IMR-90 (cell line): ENCODE measurements around the gene ATP2C2. TPM values are rescaled to one million over a fixed set of nuclear protein-coding genes. Genes with fewer than 3 reads are reported as not detected.

ENCODE experiments used
- ATAC-seq: fragments of 200-7000 bp; cut with Tn5 transposase; 2 replicates; pipeline ENCODE4 v1.9.1; 2020; ENCODE audit warnings: low read depth, mild to moderate bottlenecking, moderate library complexity
- BruUV-seq: library from RNA; stranded (reverse); fragments of 400-500 nt; replicated peaks from 2 replicates; lab custom pipeline; 2021; lab: Mats Ljungman, UMichigan
- CTCF ChIA-PET: fragments of 300-600 bp; formaldehyde crosslinking; extraction: SDS; loops from one replicate; lab custom pipeline; 2021; ENCODE audit warnings: antibody characterized with exemption; lab: Yijun Ruan, JAX
- POLR2A ChIA-PET: fragments of 300-600 bp; sonication (Branson Sonifier 250); formaldehyde crosslinking; loops from one replicate; lab custom pipeline; 2022; ENCODE audit warnings: antibody characterized with exemption; ENCODE audit not compliant: unreplicated experiment; lab: Charles Lee
- DNase-seq: peaks from one replicate; pipeline ENCODE4 v3.0.0; 2013
- H2AFZ ChIP-seq: replicated peaks from 2 replicates; pipeline ENCODE3; 2013; ENCODE audit warnings: low read length, mild to moderate bottlenecking; ENCODE audit not compliant: poor library complexity
- H2AK5ac ChIP-seq: 2 replicates; pipeline ENCODE4 v1.6.1; 2013; ENCODE audit warnings: low read depth, low read length, inconsistent platforms
- H2AK9ac ChIP-seq: replicated peaks from 2 replicates; pipeline ENCODE3; 2013; ENCODE audit warnings: mild to moderate bottlenecking, low read depth, low read length, moderate library complexity; ENCODE audit not compliant: poor library complexity
- H2BK120ac ChIP-seq: 2 replicates; pipeline ENCODE4 v1.6.1; 2013; ENCODE audit warnings: low read depth, low read length, inconsistent platforms
- H2BK15ac ChIP-seq: 3 replicates; pipeline ENCODE4 v1.6.1; 2013; ENCODE audit warnings: low read depth, low read length, inconsistent platforms
- H2BK20ac ChIP-seq: 2 replicates; pipeline ENCODE4 v1.6.1; 2013; ENCODE audit warnings: low read depth, mild to moderate bottlenecking, inconsistent platforms, low read length, moderate library complexity
- H2BK5ac ChIP-seq: 2 replicates; pipeline ENCODE4 v1.6.1; 2013; ENCODE audit warnings: mild to moderate bottlenecking, low read depth, low read length, inconsistent platforms; ENCODE audit not compliant: poor library complexity, severe bottlenecking
- H3K14ac ChIP-seq: replicated peaks from 2 replicates; pipeline ENCODE4 v1.6.1; 2013; ENCODE audit warnings: low read depth, low read length, inconsistent platforms
- H3K18ac ChIP-seq: 2 replicates; pipeline ENCODE4 v1.6.1; 2013; ENCODE audit warnings: low read depth, low read length, control low read depth
- H3K23ac ChIP-seq: 2 replicates; pipeline ENCODE4 v1.6.1; 2013; ENCODE audit warnings: low read depth, low read length, inconsistent platforms
- H3K27ac ChIP-seq: 2 replicates; pipeline ENCODE4 v1.5.1; 2013; ENCODE audit warnings: mild to moderate bottlenecking, control low read depth, low read length; ENCODE audit not compliant: insufficient read depth
- H3K27me3 ChIP-seq: 2 replicates; pipeline ENCODE4 v1.6.1; 2013; ENCODE audit warnings: low read length; ENCODE audit not compliant: control insufficient read depth, insufficient read depth
- H3K36me3 ChIP-seq: 2 replicates; pipeline ENCODE4 v1.6.1; 2013; ENCODE audit warnings: low read length, mixed read lengths; ENCODE audit not compliant: control insufficient read depth, insufficient read depth
- H3K4ac ChIP-seq: 2 replicates; pipeline ENCODE4 v1.6.1; 2013; ENCODE audit warnings: low read depth, low read length, inconsistent platforms
- H3K4me1 ChIP-seq: 2 replicates; pipeline ENCODE4 v1.6.1; 2013; ENCODE audit warnings: low read length, mixed read lengths; ENCODE audit not compliant: control insufficient read depth, insufficient read depth
- H3K4me2 ChIP-seq: 2 replicates; pipeline ENCODE4 v1.6.1; 2013; ENCODE audit warnings: low read depth, mild to moderate bottlenecking, control low read depth, low read length, moderate library complexity
- H3K4me3 ChIP-seq: 2 replicates; pipeline ENCODE4 v1.5.1; 2013; ENCODE audit warnings: low read depth, mild to moderate bottlenecking, control low read depth, low read length, moderate library complexity; ENCODE audit not compliant: insufficient read depth
- H3K56ac ChIP-seq: 2 replicates; pipeline ENCODE4 v1.6.1; 2013; ENCODE audit warnings: low read length, inconsistent platforms; ENCODE audit not compliant: insufficient read depth; ENCODE audit errors: extremely low read depth
- H3K79me1 ChIP-seq, 2 experiments: 2 replicates each; pipeline ENCODE4 v1.6.1; 2013; ENCODE audit warnings: low read length in 2 of 2, inconsistent platforms in 1 of 2, low read depth in 1 of 2
- H3K9ac ChIP-seq: 2 replicates; pipeline ENCODE4 v1.6.1; 2013; ENCODE audit warnings: low read depth, low read length, control low read depth
- H3K9me1 ChIP-seq: 2 replicates; pipeline ENCODE4 v1.6.1; 2013; ENCODE audit warnings: low read length, inconsistent platforms; ENCODE audit not compliant: insufficient read depth
- H3K9me3 ChIP-seq: 2 replicates; pipeline ENCODE4 v1.6.1; 2013; ENCODE audit warnings: low read length; ENCODE audit not compliant: control insufficient read depth, insufficient read depth
- H4K20me1 ChIP-seq: 2 replicates; pipeline ENCODE4 v1.6.1; 2013; ENCODE audit warnings: low read length, inconsistent platforms; ENCODE audit not compliant: insufficient read depth
- H4K5ac ChIP-seq: 2 replicates; pipeline ENCODE4 v1.6.1; 2013; ENCODE audit warnings: mild to moderate bottlenecking, low read depth, low read length, control low read depth
- H4K8ac ChIP-seq, 2 experiments: 2 replicates each; pipeline ENCODE4 v1.6.1; 2013; ENCODE audit warnings: low read depth in 2 of 2, low read length in 2 of 2, control low read depth in 1 of 2, inconsistent platforms in 1 of 2
- H4K91ac ChIP-seq: 2 replicates; pipeline ENCODE4 v1.6.1; 2013; ENCODE audit warnings: low read depth, low read length, inconsistent platforms; ENCODE audit not compliant: insufficient read depth
- BHLHE40 ChIP-seq: fragments of 150-350 bp; IDR thresholded peaks from 2 replicates; pipeline ENCODE4 v1.6.1; 2016; ENCODE audit warnings: mild to moderate bottlenecking, low read depth, low read length
- CEBPB ChIP-seq: IDR thresholded peaks from 2 replicates; pipeline ENCODE4 v1.6.1; 2012; ENCODE audit warnings: low read depth, low read length, improper control_type of control experiment
- CHD1 ChIP-seq: IDR thresholded peaks from 2 replicates; pipeline ENCODE4 v1.6.1; 2012; ENCODE audit warnings: low read depth, low read length, improper control_type of control experiment
- FOS ChIP-seq: fragments of 150-350 bp; IDR thresholded peaks from 2 replicates; pipeline ENCODE4 v1.6.1; 2016; ENCODE audit warnings: low read depth, low read length
- MAFK ChIP-seq: IDR thresholded peaks from 2 replicates; pipeline ENCODE4 v1.6.1; 2012; ENCODE audit warnings: low read depth, low read length, improper control_type of control experiment
- MAZ ChIP-seq: IDR thresholded peaks from 2 replicates; pipeline ENCODE4 v1.6.1; 2012; ENCODE audit warnings: low read depth, mild to moderate bottlenecking, low read length, improper control_type of control experiment, moderate library complexity, borderline replicate concordance
- MXI1 ChIP-seq: IDR thresholded peaks from 2 replicates; pipeline ENCODE4 v1.6.1; 2012; ENCODE audit warnings: low read depth, mild to moderate bottlenecking, low read length, moderate library complexity, borderline replicate concordance
- NFE2L2 ChIP-seq: fragments of 150-350 bp; IDR thresholded peaks from 2 replicates; pipeline ENCODE4 v1.6.1; 2016; ENCODE audit warnings: low read depth, mild to moderate bottlenecking, low read length
- POLR2A ChIP-seq: IDR thresholded peaks from 2 replicates; pipeline ENCODE4 v1.6.1; 2012; ENCODE audit warnings: mild to moderate bottlenecking, low read depth, low read length
- RAD21 ChIP-seq: IDR thresholded peaks from 2 replicates; pipeline ENCODE4 v1.6.1; 2012; ENCODE audit warnings: low read length, improper control_type of control experiment
- RCOR1 ChIP-seq: IDR thresholded peaks from 2 replicates; pipeline ENCODE4 v1.6.1; 2012; ENCODE audit warnings: mild to moderate bottlenecking, low read length, improper control_type of control experiment; ENCODE audit not compliant: insufficient replicate concordance
- RFX5 ChIP-seq: IDR thresholded peaks from 2 replicates; pipeline ENCODE4 v1.8.0; 2012; ENCODE audit warnings: low read depth, mild to moderate bottlenecking, low read length, moderate library complexity
- WGBS, 2 experiments: methylation state at CpG; one replicate each; pipeline versions ENCODE4 v1.1.5 to v1.1.7; 2013; ENCODE audit warnings: missing lambda C conversion rate in 2 of 2; ENCODE audit not compliant: insufficient read length in 1 of 2; ENCODE audit errors: extremely low coverage in 2 of 2; 5-methylcytosine and 5-hydroxymethylcytosine counted together
- dilution Hi-C: fragments of 300-500 bp; cut with HindIII; formaldehyde crosslinking; loops from one replicate; pipeline ENCODE4 v1.14.3; 2018; ENCODE audit warnings: low sequenced_read_pairs; ENCODE audit not compliant: unreplicated experiment
- in situ Hi-C: fragments of 300-500 bp; cut with MboI; formaldehyde crosslinking; loops from 3 replicates; pipeline ENCODE4 v1.14.3; 2019; ENCODE audit warnings: low sequenced_read_pairs, inconsistent platforms, mixed read lengths
- intact Hi-C: fragments of 100-400 bp; cut with micrococcal nuclease; formaldehyde crosslinking; loops from 2 replicates; pipeline ENCODE4 v1.10.0; 2022
- polyA plus RNA-seq, 3 experiments: library from polyadenylated mRNA; depleted of rRNA; stranded (reverse); fragments of >200 nt; gene quantifications; 2 replicates each; pipeline ENCODE4 v1.2.3, GENCODE V29; 2012; ENCODE audit warnings: low replicate concordance in 1 of 3
- total RNA-seq: library from RNA; depleted of rRNA; stranded (reverse); fragments of >200 nt; gene quantifications from 2 replicates; pipeline ENCODE4 v1.2.3, GENCODE V29; 2012
- TF ChIP-seq, protein P1 (sequence below): fragments of 150-350 bp; IDR thresholded peaks from 2 replicates; pipeline ENCODE4 v1.6.1; 2017; ENCODE audit warnings: mild to moderate bottlenecking, antibody characterized with exemption, low read length, low read depth

Gene ATP2C2
- total and polyA plus RNA-seq, 2 of the 4 experiments (the other 2 are of a cell fraction): not detected

- Histone ChIP-seq H3K23ac (no peak overlapping the region), H4K8ac (no peak overlapping the region), H4K20me1 (no peaks in the 10 kb centered on the region), H2BK20ac (no peak overlapping the region), H3K4ac (no peak overlapping the region), H3K9ac (no peak overlapping the region), H3K79me1 (no peaks in the 10 kb centered on the region), H3K36me3 (no peaks in the 10 kb centered on the region), H3K27me3 (peaks cover 82% of the 10 kb centered on the region), H3K9me3 (no peaks in the 10 kb centered on the region; the same call in 1 of the 2 replicates), H2AK9ac (no peak overlapping the region), H3K56ac (no peak overlapping the region), H3K14ac (no peak overlapping the region), H2AFZ (no peak overlapping the region), H3K9me1 (no peaks in the 10 kb centered on the region), H2BK5ac (no peak overlapping the region), H3K27ac (no peak overlapping the region), H3K4me3 (no peak overlapping the region), H2AK5ac (no peak overlapping the region), H3K18ac (no peak overlapping the region), H2BK15ac (no peak overlapping the region), H3K4me1 (no peaks in the 10 kb centered on the region), H4K5ac (no peak overlapping the region), H2BK120ac (no peak overlapping the region), H4K91ac (no peak overlapping the region), H3K4me2 (no peak overlapping the region)
- DNase-seq (no peak), ATAC-seq (no peak)
- dilution Hi-C loops: no loop called here
- no TSS peak for BruUV-seq
- intact Hi-C loops: no loop called here
- in situ Hi-C loops: no loop called here
- 40% methylated on average over 1 of the region's 4 CpGs; no CpG with 5 or more reads in 1 of the 2 experiments for WGBS, 2 experiments
- ChIA-PET POLR2A (no interaction called here), CTCF (no interaction called here)
- TF ChIP-seq CEBPB: no peak
- no peak for TF ChIP-seq RAD21
- no peak for TF ChIP-seq MAFK
- TF ChIP-seq CHD1: no peak
- TF ChIP-seq NFE2L2: no peak
- TF ChIP-seq MXI1: no peak
- TF ChIP-seq MAZ: no peak
- no peak for TF ChIP-seq FOS
- TF ChIP-seq RFX5: no peak
- TF ChIP-seq, protein P1, sequence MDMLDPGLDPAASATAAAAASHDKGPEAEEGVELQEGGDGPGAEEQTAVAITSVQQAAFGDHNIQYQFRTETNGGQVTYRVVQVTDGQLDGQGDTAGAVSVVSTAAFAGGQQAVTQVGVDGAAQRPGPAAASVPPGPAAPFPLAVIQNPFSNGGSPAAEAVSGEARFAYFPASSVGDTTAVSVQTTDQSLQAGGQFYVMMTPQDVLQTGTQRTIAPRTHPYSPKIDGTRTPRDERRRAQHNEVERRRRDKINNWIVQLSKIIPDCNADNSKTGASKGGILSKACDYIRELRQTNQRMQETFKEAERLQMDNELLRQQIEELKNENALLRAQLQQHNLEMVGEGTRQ: no peak
- TF ChIP-seq BHLHE40: no peak
- TF ChIP-seq POLR2A: no peak
- TF ChIP-seq RCOR1: no peak
These were observed 3.2 kb downstream of the ATP2C2 start for GRCh38 chr16:84371553-84371865.
